Endothelial cell of umbilical vein (primary cell): Measurements from ENCODE around the gene KLK13. TPM values are rescaled to one million over a fixed set of nuclear protein-coding genes. Genes with fewer than 3 reads are reported as not detected.

ENCODE experiments used
- BruUV-seq: library from RNA; stranded (reverse); fragments of 400-500 nt; replicated peaks from 2 replicates; lab custom pipeline; 2021; lab: Mats Ljungman, UMichigan
- CTCF ChIA-PET: fragments of 300-600, 350-600 bp; sonication (Branson Sonifier 250); formaldehyde crosslinking; loops from one replicate; lab custom pipeline; 2021; ENCODE audit warnings: antibody characterized with exemption, inconsistent platforms; lab: Charles Lee
- POLR2A ChIA-PET: fragments of 300-600, 350-600 bp; sonication (Branson Sonifier 250); formaldehyde crosslinking; loops from one replicate; lab custom pipeline; 2021; ENCODE audit warnings: antibody characterized with exemption, inconsistent platforms; lab: Charles Lee
- DNase-seq: peaks from one replicate; pipeline ENCODE4 v3.0.0-alpha.2; 2011; ENCODE audit warnings: low read depth, low spot score
- FAIRE-seq: peaks from 2 replicates; lab custom pipeline; 2011; peaks lifted over from hg19 to GRCh38; lab: Jason Lieb, UNC
- H2AFZ ChIP-seq: 2 replicates; pipeline ENCODE4 v1.6.0; 2012; ENCODE audit warnings: low read depth, low read length, control low read depth, inconsistent platforms
- H3K27ac ChIP-seq: 2 replicates; pipeline ENCODE4 v1.5.1; 2011; ENCODE audit warnings: low read depth, mild to moderate bottlenecking, control low read depth, low read length, moderate library complexity; ENCODE audit not compliant: insufficient read depth
- H3K27me3 ChIP-seq, 2 experiments: 2 replicates each; pipeline versions ENCODE4 v1.6.0 to v1.6.1; 2011; ENCODE audit warnings: low read length in 2 of 2, mixed read lengths in 1 of 2; ENCODE audit not compliant: control insufficient read depth in 2 of 2, insufficient read depth in 2 of 2
- H3K36me3 ChIP-seq, 2 experiments: 2 replicates in 1 of 2; 3 replicates in 1 of 2; pipeline ENCODE4 v1.5.1; 2011; ENCODE audit warnings: low read length in 2 of 2, mild to moderate bottlenecking in 1 of 2, moderate library complexity in 1 of 2; ENCODE audit not compliant: control insufficient read depth in 2 of 2, insufficient read depth in 2 of 2; ENCODE audit errors: extremely low read depth in 1 of 2
- H3K4me1 ChIP-seq: 3 replicates; pipeline ENCODE4 v1.5.1; 2011; ENCODE audit warnings: mild to moderate bottlenecking, low read length; ENCODE audit not compliant: control insufficient read depth, insufficient read depth; ENCODE audit errors: extremely low read depth
- H3K4me2 ChIP-seq: 2 replicates; pipeline ENCODE4 v1.6.1; 2011; ENCODE audit warnings: low read length, control low read depth, mixed read lengths; ENCODE audit not compliant: insufficient read depth
- H3K4me3 ChIP-seq, 3 experiments: fragments of 200-600 bp in 1 of 3; sonication (generic), shearing (Covaris generic) in 1 of 3; replicated peaks in 1 of 3; 2 replicates each; pipeline ENCODE4 v1.5.1; 2011 to 2016; ENCODE audit warnings: control low read depth in 3 of 3, low read length in 3 of 3, mild to moderate bottlenecking in 2 of 3, inconsistent platforms in 1 of 3, low read depth in 1 of 3, moderate library complexity in 1 of 3; ENCODE audit not compliant: insufficient read depth in 1 of 3
- H3K79me2 ChIP-seq: 2 replicates; pipeline ENCODE4 v1.6.0; 2012; ENCODE audit warnings: low read length, inconsistent platforms; ENCODE audit not compliant: control insufficient read depth, insufficient read depth
- H3K9ac ChIP-seq: replicated peaks from 2 replicates; pipeline ENCODE3; 2011; ENCODE audit warnings: low read length, control low read depth; ENCODE audit not compliant: insufficient read depth; ENCODE audit errors: extremely low read depth
- H3K9me1 ChIP-seq: replicated peaks from 3 replicates; pipeline ENCODE4 v1.6.0; 2011; ENCODE audit warnings: mild to moderate bottlenecking, low read length; ENCODE audit not compliant: control insufficient read depth, insufficient read depth; ENCODE audit errors: extremely low read depth
- H3K9me3 ChIP-seq: replicated peaks from 2 replicates; pipeline ENCODE4 v1.5.1; 2012; ENCODE audit warnings: low read length, inconsistent platforms; ENCODE audit not compliant: control insufficient read depth, insufficient read depth
- H4K20me1 ChIP-seq: replicated peaks from 2 replicates; pipeline ENCODE3; 2011; ENCODE audit warnings: mild to moderate bottlenecking, low read length; ENCODE audit not compliant: control insufficient read depth, insufficient read depth; ENCODE audit errors: extremely low read depth
- CTCF ChIP-seq, 2 donors: IDR thresholded peaks; 1 replicate in 1 of 2; 2 replicates in 1 of 2; pipeline ENCODE4 v1.5.1; 2011; ENCODE audit warnings: low read length in 2 of 2, mild to moderate bottlenecking in 2 of 2, moderate library complexity in 2 of 2, control low read depth in 1 of 2, inconsistent platforms in 1 of 2, low read depth in 1 of 2; ENCODE audit not compliant: insufficient read depth in 1 of 2; ENCODE audit errors: extremely low read depth in 1 of 2
- EZH2 ChIP-seq: IDR thresholded peaks from 2 replicates; pipeline ENCODE4 v1.6.1; 2012; ENCODE audit warnings: borderline replicate concordance, low read depth, mild to moderate bottlenecking, moderate library complexity, low read length, inconsistent platforms; ENCODE audit not compliant: severe bottlenecking
- FOS ChIP-seq: IDR thresholded peaks from 2 replicates; pipeline ENCODE4 v1.6.1; 2011; ENCODE audit warnings: mild to moderate bottlenecking, low read length, moderate library complexity, borderline replicate concordance; ENCODE audit not compliant: insufficient read depth
- GATA2 ChIP-seq: IDR thresholded peaks from 2 replicates; pipeline ENCODE4 v1.7.0; 2011; ENCODE audit warnings: low read depth, mild to moderate bottlenecking, moderate library complexity, mixed read lengths, low read length; ENCODE audit not compliant: insufficient read length, insufficient read depth
- JUN ChIP-seq: IDR thresholded peaks from 2 replicates; pipeline ENCODE4 v1.6.1; 2011; ENCODE audit warnings: borderline replicate concordance, low read depth; ENCODE audit not compliant: insufficient read length, insufficient read depth
- MAX ChIP-seq: IDR thresholded peaks from 2 replicates; pipeline ENCODE4 v1.6.1; 2011; ENCODE audit not compliant: insufficient read depth, insufficient read length
- MYC ChIP-seq: IDR thresholded peaks from one replicate; pipeline ENCODE4 v1.6.1; 2011; ENCODE audit warnings: mild to moderate bottlenecking, low read depth, low read length
- POLR2A ChIP-seq: IDR thresholded peaks from 2 replicates; pipeline ENCODE4 v1.6.1; 2012; ENCODE audit warnings: low read depth, mild to moderate bottlenecking, control low read depth, low read length
- POLR2AphosphoS5 ChIP-seq: IDR thresholded peaks from 2 replicates; pipeline ENCODE4 v1.6.1; 2012; ENCODE audit warnings: low read depth, mild to moderate bottlenecking, control low read depth, low read length, moderate library complexity; ENCODE audit not compliant: insufficient read depth
- dilution Hi-C: fragments of 300-500 bp; cut with MboI; formaldehyde crosslinking; loops from one replicate; pipeline ENCODE4 v1.15.0; 2019; ENCODE audit warnings: low sequenced_read_pairs; ENCODE audit not compliant: extremely low pct_ligation_motif_present
- intact Hi-C: fragments of 100-400 bp; cut with micrococcal nuclease; formaldehyde crosslinking; loops from one replicate; pipeline ENCODE4 v1.10.0; 2022
- polyA plus RNA-seq, 4 experiments: library from polyadenylated mRNA; depleted of rRNA in 3 of 4; stranded (reverse) in 3 of 4; unstranded in 1 of 4; fragments of >200 nt; gene quantifications; 2 replicates each; pipeline versions ENCODE4 v1.2.1 to v1.2.3, GENCODE V29; 2011 to 2012; ENCODE audit warnings: missing spikeins in 1 of 4
- total RNA-seq: library from RNA; stranded (reverse); gene quantifications from 2 replicates; pipeline ENCODE4 v1.2.3, GENCODE V29; 2021

The KLK13 gene
- total and polyA plus RNA-seq, 2 donors (not counting 3 experiments of a cell fraction or from before 2014, with no cell fraction given), result not detected

GRCh38 chr19:51025809-51026553 is 38.9 kb downstream of the KLK13 start:
- no peak overlapping the region for H3K4me2 ChIP-seq
- FAIRE-seq (no peak), DNase-seq (no peak)
- POLR2A ChIA-PET, result no interaction called here
- no peaks in the 10 kb centered on the region for H3K79me2 ChIP-seq
- H3K9ac ChIP-seq, result no peak overlapping the region
- no peak overlapping the region for H3K27ac ChIP-seq
- intact Hi-C loops, result no loop called here
- H3K9me3 ChIP-seq, result no peaks in the 10 kb centered on the region
- no peak overlapping the region for H3K4me3 ChIP-seq
- dilution Hi-C loops, result no loop called here
- no peaks in the 10 kb centered on the region for H3K36me3 ChIP-seq
- CTCF ChIA-PET, result interaction anchor here (0.8 kb wide), 1 partner anchor 9 kb away, joined by 3 read pairs; no protein-coding TSS in a partner anchor
- H3K27me3 ChIP-seq, result no peaks in the 10 kb centered on the region
- H2AFZ ChIP-seq, result no peak overlapping the region
- H4K20me1 ChIP-seq, result no peaks in the 10 kb centered on the region
- H3K4me1 ChIP-seq, result no peaks in the 10 kb centered on the region
- H3K9me1 ChIP-seq, result no peaks in the 10 kb centered on the region
- no peak for TF ChIP-seq FOS
- TF ChIP-seq MAX, result no peak
- no peak for TF ChIP-seq MYC
- TF ChIP-seq CTCF (IDR thresholded peaks at IDR 0.05; ENCODE audit: extremely low read depth in 1 of 2, insufficient read depth in 1 of 2, low read depth in 1 of 2, low read length in 2 of 2), result no peak
- TF ChIP-seq POLR2A, result no peak
- TF ChIP-seq GATA2, result no peak
- no peak for TF ChIP-seq POLR2AphosphoS5
- no peak for TF ChIP-seq EZH2
- no peak for TF ChIP-seq JUN
- BruUV-seq, result no TSS peak
